ENCODE results near the gene IL1RAPL1.
"Not testable (repeated sequence)": the region's sequence is repeated elsewhere in the genome, so short reads cannot be mapped to it uniquely, and the experiment has no call there.

IL1RAPL1 gene

DNA sequence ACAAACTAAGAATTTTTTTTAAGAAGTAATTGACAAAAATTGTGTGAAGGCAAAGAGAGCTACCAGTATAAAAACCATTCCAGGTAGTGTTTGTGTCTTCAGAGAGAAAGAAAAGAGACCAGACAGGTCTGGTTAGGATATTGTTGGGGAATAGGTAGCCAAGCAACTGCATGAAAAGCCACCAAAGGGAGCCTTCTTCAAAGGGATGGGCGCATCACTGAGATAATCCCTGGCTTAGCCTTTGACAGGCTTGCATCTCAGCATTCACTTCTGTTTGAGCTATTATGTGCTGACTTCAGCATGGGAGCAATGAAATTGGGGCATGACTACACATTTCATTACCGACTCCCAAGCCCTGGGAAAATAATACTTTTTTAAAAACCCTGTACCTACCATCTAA lies 496.6 kb downstream of the IL1RAPL1 start:
- TF ChIP-seq, protein P1, sequence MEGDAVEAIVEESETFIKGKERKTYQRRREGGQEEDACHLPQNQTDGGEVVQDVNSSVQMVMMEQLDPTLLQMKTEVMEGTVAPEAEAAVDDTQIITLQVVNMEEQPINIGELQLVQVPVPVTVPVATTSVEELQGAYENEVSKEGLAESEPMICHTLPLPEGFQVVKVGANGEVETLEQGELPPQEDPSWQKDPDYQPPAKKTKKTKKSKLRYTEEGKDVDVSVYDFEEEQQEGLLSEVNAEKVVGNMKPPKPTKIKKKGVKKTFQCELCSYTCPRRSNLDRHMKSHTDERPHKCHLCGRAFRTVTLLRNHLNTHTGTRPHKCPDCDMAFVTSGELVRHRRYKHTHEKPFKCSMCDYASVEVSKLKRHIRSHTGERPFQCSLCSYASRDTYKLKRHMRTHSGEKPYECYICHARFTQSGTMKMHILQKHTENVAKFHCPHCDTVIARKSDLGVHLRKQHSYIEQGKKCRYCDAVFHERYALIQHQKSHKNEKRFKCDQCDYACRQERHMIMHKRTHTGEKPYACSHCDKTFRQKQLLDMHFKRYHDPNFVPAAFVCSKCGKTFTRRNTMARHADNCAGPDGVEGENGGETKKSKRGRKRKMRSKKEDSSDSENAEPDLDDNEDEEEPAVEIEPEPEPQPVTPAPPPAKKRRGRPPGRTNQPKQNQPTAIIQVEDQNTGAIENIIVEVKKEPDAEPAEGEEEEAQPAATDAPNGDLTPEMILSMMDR (IDR thresholded peaks at IDR 0.05; ENCODE audit: low read depth, low read length, missing control alignments), result no peak
- H3K4me3 ChIP-seq (ENCODE audit: low read depth, low read length), result no peak overlapping the region
- no peak for DNase-seq (ENCODE audit: low read depth)

DNA sequence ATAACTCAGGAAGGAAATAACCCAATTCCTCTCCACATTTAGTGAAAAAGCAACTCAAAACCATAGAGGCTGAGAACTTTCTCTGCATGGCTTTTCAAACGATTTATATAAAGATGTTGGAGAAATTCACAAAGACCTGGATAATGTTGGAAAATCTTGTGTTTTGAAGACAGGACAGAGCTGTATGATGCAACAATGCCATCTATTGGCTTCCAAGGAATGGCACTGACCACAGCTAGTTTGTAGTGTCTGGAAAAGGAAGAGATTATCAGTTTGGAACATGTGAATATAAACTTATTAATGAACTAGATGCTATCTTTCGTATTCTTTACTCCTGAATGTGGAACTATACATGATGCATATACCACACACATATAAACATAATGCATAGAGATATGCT lies 503.6 kb downstream of the IL1RAPL1 start:
- TF ChIP-seq, protein P1 (IDR thresholded peaks at IDR 0.05; ENCODE audit: low read depth, low read length, missing control alignments), result no peak
- no peak for DNase-seq (ENCODE audit: low read depth)
- H3K4me3 ChIP-seq (ENCODE audit: low read depth, low read length), result no peak overlapping the region

DNA sequence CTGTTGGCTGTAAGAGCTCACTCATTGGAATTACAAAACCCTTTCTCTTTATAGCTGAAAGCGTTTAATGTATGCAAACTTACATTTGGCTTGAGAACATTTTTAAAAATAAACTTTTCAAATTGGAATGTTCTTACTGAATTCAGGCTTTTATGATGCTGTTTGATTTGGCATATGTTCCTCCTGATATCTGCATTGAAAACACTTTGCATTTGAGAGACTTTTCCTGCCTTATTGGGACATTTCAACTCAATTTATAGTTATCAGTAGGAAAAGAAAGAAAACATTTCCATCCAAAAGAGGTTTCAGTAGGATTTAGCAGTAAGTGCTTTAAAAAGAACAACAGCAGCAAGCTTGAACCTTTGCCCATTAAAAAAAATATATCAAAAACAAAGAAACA lies 520.0 kb downstream of the IL1RAPL1 start:
- TF ChIP-seq, protein P1 (IDR thresholded peaks at IDR 0.05; ENCODE audit: low read depth, low read length, missing control alignments), result no peak
- DNase-seq (ENCODE audit: low read depth), result no peak
- no peak overlapping the region for H3K4me3 ChIP-seq (ENCODE audit: low read depth, low read length)

DNA sequence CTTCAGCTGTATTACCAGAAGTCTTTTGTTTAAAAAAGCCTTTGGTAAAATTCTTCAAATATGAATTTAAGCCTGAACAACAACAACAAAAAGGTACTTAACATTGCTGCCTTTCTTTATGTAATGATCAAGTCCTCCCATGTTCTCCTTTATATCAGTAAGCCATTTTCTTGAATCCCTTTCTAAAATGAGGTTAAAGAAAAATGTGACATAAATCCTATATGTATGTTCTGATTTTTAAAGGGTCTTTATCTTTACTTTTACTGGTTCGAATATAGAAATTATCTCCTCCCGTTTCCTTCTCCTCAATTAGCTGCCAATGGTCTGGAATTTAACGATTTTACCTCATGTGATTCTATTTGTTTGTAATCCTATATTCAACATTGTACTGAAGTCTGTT lies 522.8 kb downstream of the IL1RAPL1 start:
- no peak overlapping the region for H3K4me3 ChIP-seq (ENCODE audit: low read depth, low read length)
- no peak for DNase-seq (ENCODE audit: low read depth)
- TF ChIP-seq, protein P1 (IDR thresholded peaks at IDR 0.05; ENCODE audit: low read depth, low read length, missing control alignments), result no peak

DNA sequence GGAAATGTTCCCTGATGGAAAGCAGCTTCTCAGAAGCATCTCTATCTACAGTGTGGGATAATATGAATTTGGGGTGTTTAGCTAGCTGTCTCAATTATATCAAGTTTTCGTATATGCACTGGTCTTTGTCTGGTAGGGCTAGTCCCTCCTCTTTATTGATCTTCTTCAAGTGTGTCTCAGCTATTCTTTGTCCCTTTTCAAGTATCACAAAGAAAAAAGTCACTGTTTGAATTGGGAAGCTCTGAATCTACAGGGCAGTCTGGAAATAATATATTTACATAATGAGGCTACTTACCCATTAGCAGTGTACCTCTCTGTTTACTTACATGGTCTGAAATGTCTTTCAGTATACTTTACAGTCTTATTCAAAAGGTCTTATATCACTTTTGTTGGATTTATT lies 526.0 kb downstream of the IL1RAPL1 start:
- DNase-seq (ENCODE audit: low read depth), result no peak
- TF ChIP-seq, protein P1 (IDR thresholded peaks at IDR 0.05; ENCODE audit: low read depth, low read length, missing control alignments), result no peak
- H3K4me3 ChIP-seq (ENCODE audit: low read depth, low read length), result no peak overlapping the region

DNA sequence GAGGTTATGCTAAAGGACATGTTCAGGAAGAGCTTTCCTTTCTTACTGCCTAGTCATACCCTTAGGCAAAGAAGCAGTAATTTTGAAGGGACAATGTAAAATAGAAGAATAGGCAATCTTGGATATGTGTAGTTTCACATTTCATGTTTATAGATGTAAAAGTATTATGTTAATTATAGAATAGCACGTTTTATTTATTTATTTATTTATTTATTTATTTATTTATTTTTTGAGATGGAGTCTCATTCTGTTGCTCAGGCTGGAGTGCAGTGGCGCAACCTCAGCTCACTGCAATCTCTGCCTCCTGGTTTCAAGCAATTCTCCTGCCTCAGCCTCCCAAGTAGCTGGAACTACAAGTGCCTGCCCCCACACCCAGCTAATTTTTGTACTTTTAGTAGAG lies 535.6 kb downstream of the IL1RAPL1 start:
- not testable (repeated sequence) for DNase-seq (ENCODE audit: low read depth); H3K4me3 ChIP-seq (ENCODE audit: low read depth, low read length)

DNA sequence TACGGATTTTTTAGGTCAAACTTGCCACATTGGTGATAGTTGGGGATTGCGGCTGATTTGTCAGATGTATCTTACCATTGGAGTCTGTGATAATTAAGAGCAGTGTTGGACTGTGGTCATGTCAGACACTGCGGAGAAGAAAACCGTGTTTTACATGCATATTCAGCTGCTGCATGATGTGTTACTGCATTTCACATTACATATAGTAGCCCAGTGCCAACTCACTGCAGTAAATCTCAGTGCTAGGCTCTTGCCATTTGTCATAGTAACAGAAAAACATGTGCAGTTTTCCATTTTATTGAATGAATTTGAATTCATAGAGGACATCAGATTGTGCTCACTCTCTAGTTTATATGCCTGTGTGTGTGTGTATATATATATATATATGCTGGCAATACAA lies 543.7 kb downstream of the IL1RAPL1 start:
- TF ChIP-seq, protein P1 (IDR thresholded peaks at IDR 0.05; ENCODE audit: low read depth, low read length, missing control alignments), result no peak
- DNase-seq (ENCODE audit: low read depth), result no peak
- no peak overlapping the region for H3K4me3 ChIP-seq (ENCODE audit: low read depth, low read length)

DNA sequence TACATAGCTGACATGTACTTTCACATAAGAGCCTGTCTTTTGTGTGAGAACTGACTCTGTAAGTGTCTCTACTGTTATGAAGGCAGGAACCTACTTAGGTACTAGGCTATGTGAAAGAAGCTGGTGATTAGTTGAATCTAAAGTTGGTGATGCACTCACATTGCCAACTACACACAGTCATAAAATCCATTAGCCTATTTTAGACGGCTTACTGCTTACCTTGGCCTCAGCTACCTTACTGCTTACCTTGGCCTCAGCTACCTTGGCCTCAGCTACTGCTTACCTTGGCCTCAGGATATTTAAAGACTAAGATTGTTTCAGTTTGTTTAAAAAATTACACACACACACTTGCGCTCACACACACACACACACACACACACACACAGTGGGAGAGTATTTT lies 549.7 kb downstream of the IL1RAPL1 start:
- DNase-seq (ENCODE audit: low read depth), result no peak
- no peak overlapping the region for H3K4me3 ChIP-seq (ENCODE audit: low read depth, low read length)
- TF ChIP-seq, protein P1 (IDR thresholded peaks at IDR 0.05; ENCODE audit: low read depth, low read length, missing control alignments), result no peak

Measured in GM12864 (cell line).